GM21529 (cell line): Measurements from ENCODE around the gene DCDC2C.
"Not testable (repeated sequence)": the region's sequence is repeated elsewhere in the genome, so short reads cannot be mapped to it uniquely, and the experiment has no call there.

ENCODE experiments used
- ATAC-seq: cut with Tn5 transposase; IDR thresholded peaks from one replicate; pipeline ENCODE4 v1.9.1; 2021; ENCODE audit not compliant: unreplicated experiment

Gene DCDC2C

DNA sequence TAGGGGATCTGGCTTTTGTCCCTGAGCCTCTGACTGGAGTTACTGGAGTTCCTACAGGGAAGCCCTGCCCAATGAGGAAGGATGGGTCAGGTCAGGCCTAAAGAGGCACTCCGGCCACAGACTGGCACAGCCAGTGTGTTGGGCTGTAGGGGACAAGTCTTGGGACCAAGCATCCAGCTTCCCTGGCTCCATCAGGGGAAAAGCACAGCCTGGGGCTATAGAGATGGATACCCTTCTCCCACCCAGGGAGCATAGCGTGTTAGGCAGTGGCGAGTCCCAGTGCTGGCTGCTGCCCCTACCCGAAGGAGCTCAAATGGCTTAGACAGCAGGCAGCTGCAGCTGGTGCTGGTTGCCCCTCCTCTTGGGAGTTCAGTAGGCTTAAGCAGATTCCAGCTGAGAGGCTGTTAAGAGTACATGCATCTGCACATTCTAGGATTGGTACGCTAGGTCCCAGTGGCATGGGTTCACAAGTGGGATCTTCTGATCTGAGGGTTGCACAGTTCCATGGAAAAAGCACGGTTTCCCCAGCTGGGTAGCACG is 111.4 kb downstream of the DCDC2C start:
- ATAC-seq, result no peak

DNA sequence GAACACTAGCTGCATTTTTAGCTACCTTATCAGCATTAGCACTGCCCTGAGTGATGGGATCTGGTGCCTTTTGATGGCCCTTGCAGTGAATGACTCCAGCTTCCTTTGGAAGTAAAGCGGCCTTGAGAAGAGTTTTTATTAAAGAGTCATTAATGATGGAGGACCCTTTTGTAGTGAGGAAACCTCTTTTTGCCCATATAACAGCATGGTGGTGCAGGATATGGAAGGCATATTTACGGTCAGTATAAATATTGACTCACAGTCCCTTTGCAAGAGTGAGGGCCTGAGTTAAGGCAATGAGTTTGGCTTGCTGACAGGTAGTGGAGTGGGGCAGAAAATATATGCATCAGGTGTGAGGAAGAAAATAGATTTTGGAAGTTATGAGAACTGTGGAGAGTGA is 113.8 kb downstream of the DCDC2C start:
- ATAC-seq, result not testable (repeated sequence)

DNA sequence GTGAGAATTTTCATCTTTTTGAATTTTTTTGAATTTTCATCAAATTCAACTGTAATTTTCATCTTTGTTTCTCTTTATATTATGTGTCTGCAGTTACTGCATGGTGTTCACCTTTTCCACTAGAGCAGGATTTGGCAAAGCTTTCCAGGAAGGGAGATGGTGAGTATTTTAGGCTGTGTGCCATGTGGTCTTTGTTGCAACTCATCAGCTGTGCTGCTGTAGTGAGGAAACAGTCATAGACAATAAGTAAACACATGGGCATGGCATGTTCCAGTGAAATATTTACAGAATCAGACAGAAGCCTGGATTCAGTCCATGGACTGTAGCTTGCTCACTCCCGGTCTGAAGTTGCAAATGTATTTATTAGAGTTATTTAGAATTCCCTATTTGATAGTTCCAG is 120.4 kb downstream of the DCDC2C start:
- no peak for ATAC-seq

DNA sequence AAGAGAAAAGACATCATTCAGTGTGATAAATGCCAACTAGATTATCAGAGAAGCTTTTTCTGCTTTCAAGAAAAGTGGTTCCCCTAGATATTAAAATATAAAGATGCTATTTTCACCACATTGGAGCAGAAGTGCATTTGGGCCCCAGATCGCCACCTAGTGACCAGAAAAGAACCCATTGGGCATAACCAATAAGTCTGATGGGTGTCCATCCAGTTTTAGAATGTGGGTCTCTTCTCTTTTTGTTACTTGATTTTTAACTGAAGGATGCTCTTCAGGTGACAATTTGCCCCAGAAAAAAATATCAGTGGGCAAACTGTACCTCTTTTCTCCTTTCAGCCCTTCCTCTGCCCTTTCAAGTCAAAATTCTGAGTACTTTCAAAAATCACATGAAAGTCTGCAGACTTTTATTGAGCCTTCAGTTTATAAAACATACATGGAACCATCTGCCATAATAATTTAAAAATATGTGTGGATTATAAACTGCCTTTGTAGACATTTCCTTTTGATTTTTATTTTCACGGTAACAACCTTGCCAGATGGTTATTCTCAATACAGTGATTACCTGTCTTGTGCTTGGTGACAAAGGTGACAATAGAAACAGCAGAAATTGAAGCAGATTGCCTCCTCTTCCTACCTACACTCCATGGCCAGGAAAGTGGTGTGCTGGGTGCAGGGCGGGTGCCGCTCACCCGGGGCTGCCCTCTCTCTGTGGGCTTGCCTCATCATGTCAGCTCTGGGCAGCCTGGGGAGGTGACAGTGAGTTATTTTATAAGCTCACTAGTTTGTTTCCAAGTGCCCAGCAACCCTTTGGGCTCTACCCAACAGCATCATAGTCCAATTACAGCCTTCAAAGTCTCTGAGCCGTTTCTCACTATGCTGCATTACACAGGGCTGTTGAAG is 124.5 kb downstream of the DCDC2C start:
- ATAC-seq, result no peak

DNA sequence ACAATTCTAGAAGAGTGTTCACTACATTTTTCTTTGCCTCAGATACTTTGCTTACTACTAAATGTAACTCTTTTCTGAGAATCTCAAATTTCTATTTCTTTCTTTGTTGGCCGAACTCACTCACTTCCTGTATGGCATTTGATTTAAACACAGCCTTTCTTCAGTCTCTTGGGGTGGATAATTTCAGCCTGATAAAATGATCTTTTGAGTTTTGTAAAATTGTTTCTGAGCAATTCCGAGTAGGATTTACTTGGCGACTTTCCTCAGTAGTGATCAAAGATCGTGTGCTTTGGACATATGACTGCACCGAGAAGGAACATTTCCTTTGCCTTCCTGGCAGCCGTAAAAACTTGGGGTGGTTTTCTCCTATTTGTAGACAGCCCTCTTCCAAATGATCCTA is 127.4 kb downstream of the DCDC2C start:
- ATAC-seq, result no peak

DNA sequence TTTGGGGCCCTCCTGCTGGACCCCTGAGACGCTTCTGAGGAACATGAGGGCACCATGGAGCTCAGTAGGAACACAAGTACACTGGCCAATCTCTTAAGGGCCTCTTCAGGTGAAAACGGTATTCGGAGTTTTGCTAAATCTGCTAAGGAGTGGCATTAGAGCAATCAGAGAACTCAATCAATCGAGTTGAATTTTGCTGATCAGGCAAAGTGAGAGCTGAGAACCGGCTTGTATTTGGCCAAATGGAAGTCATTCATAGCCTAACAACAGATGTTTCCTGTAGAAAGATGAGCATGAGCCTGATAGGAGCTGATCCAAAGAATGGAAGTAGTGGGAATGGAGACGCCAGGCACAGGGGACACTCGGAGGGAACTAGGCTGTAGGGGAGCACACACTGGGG is 133.7 kb downstream of the DCDC2C start:
- ATAC-seq, result no peak

DNA sequence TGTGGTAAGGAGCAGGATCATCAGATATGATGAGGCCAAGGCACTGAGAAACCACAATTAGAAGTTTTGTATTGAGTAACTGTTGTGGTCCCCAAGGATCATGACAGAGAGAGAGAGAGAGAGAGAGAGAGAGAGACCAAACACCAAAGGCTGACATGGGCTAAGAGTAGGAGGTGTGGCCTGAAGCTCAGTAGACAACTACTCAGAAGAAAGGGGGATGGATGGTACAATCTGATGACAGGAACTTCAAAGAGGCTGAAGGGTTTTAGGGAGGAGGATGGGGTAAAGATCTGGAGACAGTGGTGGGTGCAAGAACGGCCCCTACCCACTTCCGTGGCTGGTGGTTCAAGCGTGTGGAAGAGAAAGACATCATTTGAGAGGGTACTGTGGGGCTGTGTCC is 135.0 kb downstream of the DCDC2C start:
- ATAC-seq, result no peak

DNA sequence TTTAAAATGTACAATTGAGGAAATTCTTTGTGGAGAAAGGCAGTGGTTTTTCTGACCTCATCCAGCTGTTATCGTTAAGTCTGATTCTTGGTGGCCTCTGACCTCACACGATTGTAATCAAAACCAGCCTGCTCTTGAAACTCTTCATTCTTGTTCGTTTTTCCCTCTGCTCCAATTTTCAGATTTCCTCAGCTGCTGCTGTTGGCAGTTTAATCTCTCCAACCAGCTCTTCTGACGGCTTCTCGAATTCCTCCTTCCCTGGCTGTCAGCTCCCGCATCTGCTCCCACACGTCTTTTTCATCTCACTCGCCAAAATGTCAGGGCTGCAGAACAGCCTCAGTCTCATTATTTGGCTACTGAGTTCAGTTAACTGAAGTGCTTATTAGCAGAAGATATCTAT is 136.1 kb downstream of the DCDC2C start:
- no peak for ATAC-seq

DNA sequence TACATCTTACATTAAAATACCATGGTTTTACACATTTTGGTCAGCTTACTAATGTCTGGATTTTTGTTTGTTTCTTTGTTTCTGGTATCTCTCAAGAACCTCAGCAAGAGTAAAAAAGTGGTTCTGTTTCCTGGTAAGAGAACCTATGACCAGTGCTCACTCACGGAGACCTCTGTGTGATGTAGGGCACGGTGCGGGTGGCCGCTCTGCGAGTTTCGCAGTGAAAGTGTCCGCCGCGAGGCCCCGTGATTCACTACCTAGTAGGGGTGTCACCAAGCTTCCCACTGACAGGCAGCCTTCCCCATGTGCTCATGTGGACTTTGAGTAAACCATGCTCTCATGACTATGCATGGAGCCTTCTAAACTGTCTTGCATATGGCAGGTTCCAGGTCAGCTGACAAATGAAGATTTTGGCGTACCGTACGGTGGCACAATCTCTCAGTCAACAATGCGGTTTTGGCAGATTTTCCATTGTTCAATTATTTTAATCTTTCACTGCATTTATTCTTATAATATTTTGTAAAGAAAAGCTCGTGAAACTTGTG is 137.3 kb downstream of the DCDC2C start:
- ATAC-seq, result no peak

DNA sequence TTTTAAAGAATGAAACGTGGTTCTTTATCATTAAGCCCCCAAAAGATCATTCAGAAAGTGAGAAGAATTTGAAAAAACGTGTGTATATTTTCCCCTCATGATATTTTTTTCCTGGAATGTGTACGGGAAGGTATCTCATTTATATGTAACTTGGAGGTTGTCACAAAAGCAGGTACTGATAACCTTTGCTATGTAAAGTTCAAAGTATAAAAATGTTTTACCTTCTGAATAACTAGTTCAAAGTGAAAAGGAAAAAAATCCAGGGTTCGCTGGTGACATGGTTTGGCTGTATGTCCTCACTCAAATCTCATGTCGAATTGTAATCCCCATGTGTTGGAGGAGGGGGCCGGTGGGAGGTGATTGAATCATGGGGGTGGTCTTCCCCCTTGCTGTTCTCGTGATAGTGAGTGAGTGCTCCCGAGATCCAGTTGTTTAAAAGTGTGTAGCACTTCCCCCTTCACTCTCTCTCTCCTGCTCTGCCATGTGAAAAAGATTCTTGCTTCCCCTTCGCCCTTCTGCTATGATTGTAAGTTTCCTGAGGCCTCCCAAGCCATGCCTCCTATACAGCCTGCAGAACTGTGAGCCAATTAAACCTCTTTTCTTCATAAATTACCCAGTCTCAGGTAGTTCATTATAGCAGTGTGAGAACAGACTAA is 144.2 kb downstream of the DCDC2C start:
- ATAC-seq, result no peak

DNA sequence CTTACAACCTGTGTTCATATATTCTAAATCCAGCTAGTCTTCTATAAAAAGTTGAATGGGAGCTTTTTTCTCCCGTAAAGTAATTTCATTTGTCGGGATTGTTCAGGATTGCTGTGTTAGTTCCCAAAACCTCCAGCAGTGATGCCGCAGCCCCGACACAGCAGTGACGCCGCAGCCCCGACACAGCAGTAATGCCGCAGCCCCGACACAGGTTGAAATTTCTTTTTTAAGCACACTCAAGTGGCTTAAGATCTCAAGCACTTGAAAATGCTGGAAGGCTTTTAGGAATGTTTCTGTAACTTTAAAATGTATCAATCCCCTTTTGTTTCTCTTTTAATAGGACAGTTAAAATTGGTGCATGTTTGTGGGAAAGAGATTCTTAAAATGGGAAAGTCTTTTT is 145.4 kb downstream of the DCDC2C start:
- ATAC-seq, result no peak

DNA sequence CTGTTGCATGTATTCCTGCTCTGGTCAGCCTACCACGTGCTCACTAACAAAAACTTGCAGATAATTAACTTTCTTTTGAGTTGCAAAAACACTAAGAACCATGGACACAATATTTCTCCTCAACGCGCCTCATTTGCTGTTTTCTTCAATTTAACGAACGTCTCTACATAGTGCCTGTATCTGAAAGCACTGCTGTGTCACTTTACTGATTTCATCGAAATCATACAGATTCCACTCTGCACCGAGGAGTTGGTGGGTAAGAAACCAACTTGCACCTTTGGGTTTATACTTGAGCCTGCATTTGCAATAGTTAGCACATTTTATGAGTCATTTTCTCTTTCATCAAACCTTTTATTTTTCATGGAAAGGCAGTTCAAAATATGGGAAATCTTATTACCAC is 145.8 kb downstream of the DCDC2C start:
- no peak for ATAC-seq

DNA sequence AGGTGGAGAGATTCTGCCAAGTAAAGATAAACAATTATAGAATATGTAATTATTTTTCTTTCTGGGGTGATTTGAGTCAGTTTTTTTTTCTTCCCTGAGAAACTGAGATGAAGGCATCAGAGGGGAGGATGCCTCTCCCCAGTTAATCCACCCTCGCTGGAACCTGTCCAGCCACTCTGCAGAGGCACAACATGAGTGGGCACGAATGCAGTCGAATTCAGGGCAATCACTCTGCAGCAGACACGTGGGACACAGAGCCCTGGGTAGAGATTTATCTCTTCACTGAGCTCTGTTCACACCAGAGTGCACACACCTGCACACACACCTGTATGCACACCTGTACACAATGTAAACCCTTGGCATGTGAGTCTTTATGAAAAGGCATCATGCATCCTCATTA is 154.2 kb downstream of the DCDC2C start:
- no peak for ATAC-seq

DNA sequence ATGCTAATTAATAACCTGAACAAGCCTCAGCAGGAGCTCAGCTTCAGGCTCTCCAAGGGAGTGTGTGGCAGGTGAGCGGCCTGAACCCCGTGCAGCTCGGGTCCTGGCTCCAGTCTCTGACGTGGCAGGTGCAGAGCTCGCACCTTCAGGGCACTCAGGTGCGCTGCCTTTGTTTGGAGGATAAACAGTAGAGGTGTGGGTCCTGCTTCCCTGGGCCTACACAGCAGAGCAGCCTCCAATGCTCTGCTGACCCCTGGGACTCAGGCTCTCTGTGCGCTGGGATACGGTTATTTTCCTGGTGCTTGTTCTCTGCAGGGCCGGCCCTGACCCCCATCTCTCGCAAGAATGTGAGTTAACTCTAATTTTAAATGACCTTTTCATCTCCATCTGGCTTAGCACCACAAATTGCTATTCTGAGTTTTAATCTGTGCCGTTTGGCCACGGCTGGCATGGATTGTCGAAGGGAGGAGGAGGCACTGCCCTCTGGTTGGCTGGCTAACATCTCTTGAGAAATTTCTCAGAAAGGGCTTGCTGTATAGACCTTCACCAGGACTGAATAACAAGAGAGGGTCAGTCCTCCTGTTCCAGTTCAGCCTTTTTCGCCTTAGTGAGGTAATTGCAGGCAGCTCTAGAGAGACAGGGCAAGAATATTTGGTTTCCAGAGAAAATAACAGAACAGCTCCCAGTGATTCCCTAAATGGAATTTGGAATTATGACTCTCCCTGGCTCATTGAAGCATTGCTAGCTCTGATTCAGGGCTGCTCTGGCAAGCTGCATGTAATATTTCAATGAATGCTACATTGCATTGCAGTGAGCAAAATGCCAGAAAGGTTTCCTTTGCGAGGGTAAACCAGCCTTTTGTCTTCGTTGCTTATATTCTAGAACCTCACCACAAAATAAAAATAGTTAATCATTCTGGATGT is 161.8 kb downstream of the DCDC2C start:
- ATAC-seq, result no peak

DNA sequence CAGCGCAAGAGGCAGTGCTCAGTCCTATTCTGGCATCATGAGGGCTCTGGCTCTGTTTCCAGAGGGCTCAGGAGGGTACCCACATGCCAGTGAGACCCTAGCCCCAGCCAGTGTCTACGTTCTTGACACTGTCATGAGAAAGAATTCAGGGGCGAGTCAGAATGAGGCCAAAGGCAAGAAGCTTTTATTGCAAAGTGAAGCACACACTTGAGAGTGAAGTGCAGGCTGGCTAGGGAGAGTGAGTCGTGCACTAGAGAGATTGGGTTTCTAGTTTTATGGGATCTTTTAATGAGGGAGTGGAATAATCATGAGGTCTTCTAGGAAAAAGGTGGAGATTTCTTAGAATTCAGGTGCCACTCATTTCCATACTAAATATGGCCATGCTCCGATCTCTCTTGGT is 164.1 kb downstream of the DCDC2C start:
- ATAC-seq, result no peak

DNA sequence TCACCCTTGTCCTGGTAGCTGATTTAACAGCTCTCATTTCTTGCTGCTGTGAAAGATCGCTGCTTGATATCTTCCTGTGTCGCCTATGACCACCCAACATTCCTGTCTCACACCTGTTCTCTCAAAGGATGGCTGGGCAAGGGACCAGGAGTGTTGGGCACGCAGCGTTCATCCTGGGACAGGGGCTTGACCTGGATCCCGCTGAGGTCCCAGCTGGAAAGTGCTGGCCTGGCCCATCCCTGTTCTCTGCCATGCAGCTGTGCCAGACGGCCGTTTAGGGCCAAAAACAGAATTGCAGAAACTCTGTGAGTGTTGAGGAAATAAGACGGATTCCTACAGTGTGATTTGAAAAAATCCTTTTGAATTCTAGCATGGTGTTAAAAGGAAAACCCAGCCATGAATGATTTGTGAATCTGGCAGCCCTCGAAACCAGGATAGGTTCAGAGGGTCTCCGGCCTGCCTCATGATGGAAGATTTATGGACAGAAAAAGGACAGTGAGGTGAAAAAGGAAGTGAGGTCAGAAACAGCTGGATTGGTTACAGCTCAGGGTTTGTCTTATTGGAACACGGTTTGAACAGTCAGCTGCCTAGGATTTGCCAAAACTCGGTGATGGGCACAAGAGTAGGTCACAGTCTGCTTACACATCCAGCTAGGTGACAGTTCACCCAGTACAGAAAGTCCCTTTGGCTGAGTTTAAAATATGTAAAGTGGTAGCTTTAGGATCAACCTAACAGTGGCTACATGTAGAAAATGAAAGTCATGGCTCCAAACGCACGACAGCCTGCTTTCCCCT is 164.8 kb downstream of the DCDC2C start:
- no peak for ATAC-seq

DNA sequence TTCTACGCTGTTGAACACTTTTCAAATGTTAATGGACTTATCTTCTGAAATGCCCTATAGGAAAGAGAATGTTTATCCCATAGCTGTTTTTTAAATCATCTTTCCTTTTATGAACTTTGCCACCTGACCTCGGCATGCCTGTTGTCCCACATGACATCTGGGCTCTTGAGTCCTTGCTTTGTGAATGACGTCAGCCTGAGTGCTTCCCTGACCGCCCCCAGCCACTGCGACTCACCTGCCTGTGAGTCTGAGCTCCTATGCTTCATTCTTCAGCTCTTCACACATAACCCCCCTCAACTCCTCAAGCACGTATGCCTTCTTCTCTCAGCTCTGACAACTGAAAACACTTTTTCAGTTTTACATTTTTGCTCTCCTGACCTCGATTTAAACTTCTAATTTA is 166.8 kb downstream of the DCDC2C start:
- no peak for ATAC-seq

DNA sequence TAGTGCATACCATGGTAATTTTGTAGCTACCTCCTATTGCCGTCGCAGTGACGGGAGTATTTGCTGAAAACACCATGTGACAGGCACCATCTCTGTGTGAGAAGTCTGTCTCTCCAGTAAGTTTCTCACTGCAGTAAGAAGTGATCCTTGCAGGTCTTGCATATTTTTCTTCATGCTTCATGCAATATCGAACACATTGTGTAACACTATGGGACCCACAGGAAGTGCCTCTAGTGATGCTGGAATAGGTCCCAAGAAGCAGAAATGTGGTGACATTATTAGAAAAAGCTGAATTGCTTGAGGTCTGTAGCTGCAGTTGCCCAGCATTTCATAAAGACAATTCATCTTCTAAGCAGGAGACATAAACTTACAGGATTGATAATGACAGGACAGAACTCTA is 167.6 kb downstream of the DCDC2C start:
- ATAC-seq, result no peak

DNA sequence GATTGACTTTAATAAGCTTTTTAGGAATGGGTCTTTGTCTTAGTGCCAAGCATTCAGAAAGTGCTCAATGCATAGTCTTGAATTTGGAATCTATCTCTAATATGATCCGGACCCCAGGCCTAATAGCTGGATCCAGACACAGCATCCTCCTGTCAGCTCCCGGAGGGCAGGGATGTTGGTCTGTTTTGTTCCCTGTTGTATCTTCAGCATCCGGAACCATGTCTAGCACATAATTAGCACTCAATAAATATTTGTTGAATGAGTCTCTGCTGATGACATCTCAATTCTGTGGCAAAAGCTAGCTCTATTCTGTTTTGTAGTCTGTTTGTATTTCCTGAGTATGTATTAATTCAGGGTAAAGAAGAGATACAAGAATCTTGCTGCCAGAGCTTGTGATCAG is 169.1 kb downstream of the DCDC2C start:
- ATAC-seq, result no peak

DNA sequence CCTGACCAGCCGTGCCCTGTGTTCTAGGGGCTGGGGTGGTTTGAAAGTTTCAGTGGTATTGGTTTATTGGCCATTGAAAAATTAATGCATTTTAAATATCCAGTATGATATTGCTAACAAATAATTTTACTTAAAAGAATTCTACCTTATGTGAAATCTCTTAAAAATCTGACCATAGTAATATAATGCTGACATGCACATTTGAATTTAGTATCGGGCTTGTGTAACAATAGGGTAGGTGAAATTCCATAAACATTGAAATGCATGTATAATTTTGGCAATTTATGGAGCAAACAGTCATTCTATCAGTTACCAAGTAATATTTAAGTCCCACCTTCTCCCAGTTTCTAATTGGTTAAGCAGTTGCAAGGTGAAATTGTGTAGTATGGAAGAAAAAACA is 170.5 kb downstream of the DCDC2C start:
- no peak for ATAC-seq
